Activated CD4-positive, CD25-positive, alpha-beta regulatory T cell treated with anti-CD3 and anti-CD28 coated beads, Interleukin-2, amount 50 U/mL, for 24 hours (primary cell): ENCODE data around the gene TCF23.
"Not testable (repeated sequence)": the region's sequence is repeated elsewhere in the genome, so short reads cannot be mapped to it uniquely, and the experiment has no call there.

Experiments used
- ATAC-seq, 2 donors: fragments of 150-1000 bp; cut with Tn5 transposase; one replicate each; pipeline ENCODE4 v1.10.0; 2021; ENCODE audit warnings: mild to moderate bottlenecking in 1 of 2, moderate library complexity in 1 of 2

TCF23 gene

GRCh38 chr2:27155069-27155520 lies 6.3 kb downstream of the TCF23 start:
- ATAC-seq: no peak

GRCh38 chr2:27158468-27158867 lies 9.7 kb downstream of the TCF23 start:
- ATAC-seq: no peak

GRCh38 chr2:27159271-27159670 lies 10.5 kb downstream of the TCF23 start:
- ATAC-seq: no peak

- ATAC-seq: no peak
Measured at GRCh38 chr2:27160191-27160590, 11.4 kb downstream of the TCF23 start.

GRCh38 chr2:27162151-27163121 lies 13.6 kb downstream of the TCF23 start:
- ATAC-seq: no peak

- no peak for ATAC-seq
Measured at GRCh38 chr2:27164960-27165763, 16.4 kb downstream of the TCF23 start.

GRCh38 chr2:27170581-27171337 lies 22.0 kb downstream of the TCF23 start:
- ATAC-seq: no peak

- ATAC-seq: no peak
Measured at GRCh38 chr2:27171351-27171848, 22.6 kb downstream of the TCF23 start.

- ATAC-seq: no peak
Measured at GRCh38 chr2:27174638-27175037, 25.8 kb downstream of the TCF23 start.

- ATAC-seq: no peak
Measured at GRCh38 chr2:27175330-27175729, 26.5 kb downstream of the TCF23 start.

GRCh38 chr2:27175781-27176180 lies 27.0 kb downstream of the TCF23 start:
- ATAC-seq: not testable (repeated sequence)

- ATAC-seq: no peak
Measured at GRCh38 chr2:27177441-27178351, 28.9 kb downstream of the TCF23 start.

- no peak for ATAC-seq
Measured at GRCh38 chr2:27178469-27178868, 29.7 kb downstream of the TCF23 start.

GRCh38 chr2:27179344-27180000 lies 30.7 kb downstream of the TCF23 start:
- ATAC-seq: no peak

- ATAC-seq: no peak
Measured at GRCh38 chr2:27182346-27182745, 33.5 kb downstream of the TCF23 start.

- no peak for ATAC-seq
Measured at GRCh38 chr2:27184115-27184514, 35.3 kb downstream of the TCF23 start.

- no peak for ATAC-seq
Measured at GRCh38 chr2:27185331-27186026, 36.7 kb downstream of the TCF23 start.

- ATAC-seq: no peak
Measured at GRCh38 chr2:27186613-27187345, 38.0 kb downstream of the TCF23 start.

GRCh38 chr2:27189989-27190388 lies 41.2 kb downstream of the TCF23 start:
- no peak for ATAC-seq
